Measurements from ENCODE around the gene GDF2. TPM values are rescaled to one million over a fixed set of nuclear protein-coding genes. Genes with fewer than 3 reads are reported as not detected.

Gene GDF2
- total RNA-seq, 1 donor from 2014 or later: not detected

- TF ChIP-seq CTCF (IDR thresholded peaks at IDR 0.05): no peak
- Mint-ChIP-seq H3K4me1 (ENCODE audit: low read depth) (peaks cover 7% of the 10 kb centered on the region), H3K4me3 (ENCODE audit: unreplicated experiment) (no peak overlapping the region), H3K36me3 (ENCODE audit: low read depth) (no peaks in the 10 kb centered on the region), H3K27ac (ENCODE audit: unreplicated experiment) (no peak overlapping the region), H3K9me3 (ENCODE audit: low read depth) (no peaks in the 10 kb centered on the region), H3K27me3 (ENCODE audit: low read depth) (peaks cover 22% of the 10 kb centered on the region)
- DNase-seq (ENCODE audit: low spot score): no peak
Measured at GRCh38 chr10:47287365-47287802, 34.9 kb upstream of the GDF2 start.

- H3K9me3 Mint-ChIP-seq (ENCODE audit: low read depth): no peaks in the 10 kb centered on the region
- peaks cover 7% of the 10 kb centered on the region for H3K4me1 Mint-ChIP-seq (ENCODE audit: low read depth)
- H3K4me3 Mint-ChIP-seq (ENCODE audit: unreplicated experiment): no peak overlapping the region
- no peak for DNase-seq (ENCODE audit: low spot score)
- TF ChIP-seq CTCF (IDR thresholded peaks at IDR 0.05): no peak
- H3K27ac Mint-ChIP-seq (ENCODE audit: unreplicated experiment): no peak overlapping the region
- H3K36me3 Mint-ChIP-seq (ENCODE audit: low read depth): no peaks in the 10 kb centered on the region
- peaks cover 24% of the 10 kb centered on the region for H3K27me3 Mint-ChIP-seq (ENCODE audit: low read depth)
Measured at GRCh38 chr10:47287805-47288204, 34.4 kb upstream of the GDF2 start.

GRCh38 chr10:47288236-47288635 is 34.0 kb upstream of the GDF2 start:
- H3K4me3 Mint-ChIP-seq (ENCODE audit: unreplicated experiment): no peak overlapping the region
- DNase-seq (ENCODE audit: low spot score): no peak
- peaks cover 24% of the 10 kb centered on the region for H3K27me3 Mint-ChIP-seq (ENCODE audit: low read depth)
- H3K4me1 Mint-ChIP-seq (ENCODE audit: low read depth): peaks cover 7% of the 10 kb centered on the region
- no peak overlapping the region for H3K27ac Mint-ChIP-seq (ENCODE audit: unreplicated experiment)
- H3K36me3 Mint-ChIP-seq (ENCODE audit: low read depth): no peaks in the 10 kb centered on the region
- no peaks in the 10 kb centered on the region for H3K9me3 Mint-ChIP-seq (ENCODE audit: low read depth)
- no peak for TF ChIP-seq CTCF (IDR thresholded peaks at IDR 0.05)

- peaks cover 24% of the 10 kb centered on the region for H3K27me3 Mint-ChIP-seq (ENCODE audit: low read depth)
- H3K27ac Mint-ChIP-seq (ENCODE audit: unreplicated experiment): no peak overlapping the region
- H3K4me3 Mint-ChIP-seq (ENCODE audit: unreplicated experiment): no peak overlapping the region
- no peak for DNase-seq (ENCODE audit: low spot score)
- no peaks in the 10 kb centered on the region for H3K9me3 Mint-ChIP-seq (ENCODE audit: low read depth)
- H3K36me3 Mint-ChIP-seq (ENCODE audit: low read depth): no peaks in the 10 kb centered on the region
- no peak for TF ChIP-seq CTCF (IDR thresholded peaks at IDR 0.05)
- H3K4me1 Mint-ChIP-seq (ENCODE audit: low read depth): peaks cover 7% of the 10 kb centered on the region
Measured at GRCh38 chr10:47288916-47289495, 33.2 kb upstream of the GDF2 start.

- H3K9me3 Mint-ChIP-seq (ENCODE audit: low read depth): no peaks in the 10 kb centered on the region
- H3K4me3 Mint-ChIP-seq (ENCODE audit: unreplicated experiment): no peak overlapping the region
- H3K4me1 Mint-ChIP-seq (ENCODE audit: low read depth): peaks cover 7% of the 10 kb centered on the region
- no peak overlapping the region for H3K27ac Mint-ChIP-seq (ENCODE audit: unreplicated experiment)
- no peaks in the 10 kb centered on the region for H3K36me3 Mint-ChIP-seq (ENCODE audit: low read depth)
- peaks cover 26% of the 10 kb centered on the region for H3K27me3 Mint-ChIP-seq (ENCODE audit: low read depth)
- DNase-seq (ENCODE audit: low spot score): no peak
- TF ChIP-seq CTCF (IDR thresholded peaks at IDR 0.05): no peak
Measured at GRCh38 chr10:47289921-47290320, 32.3 kb upstream of the GDF2 start.
